Bronchial smooth muscle cell (primary cell): ENCODE results near the gene DNAJC22. TPM values are rescaled to one million over a fixed set of nuclear protein-coding genes. Genes with fewer than 3 reads are reported as not detected.

Experiments used
- total RNA-seq: library from RNA; depleted of rRNA; stranded (reverse); fragments of >200 nt; gene quantifications from 2 replicates; pipeline ENCODE4 v1.2.1, GENCODE V29; 2014

DNAJC22 gene
- total RNA-seq, result 0.43 and 7.9 TPM in 2 replicates

DNA sequence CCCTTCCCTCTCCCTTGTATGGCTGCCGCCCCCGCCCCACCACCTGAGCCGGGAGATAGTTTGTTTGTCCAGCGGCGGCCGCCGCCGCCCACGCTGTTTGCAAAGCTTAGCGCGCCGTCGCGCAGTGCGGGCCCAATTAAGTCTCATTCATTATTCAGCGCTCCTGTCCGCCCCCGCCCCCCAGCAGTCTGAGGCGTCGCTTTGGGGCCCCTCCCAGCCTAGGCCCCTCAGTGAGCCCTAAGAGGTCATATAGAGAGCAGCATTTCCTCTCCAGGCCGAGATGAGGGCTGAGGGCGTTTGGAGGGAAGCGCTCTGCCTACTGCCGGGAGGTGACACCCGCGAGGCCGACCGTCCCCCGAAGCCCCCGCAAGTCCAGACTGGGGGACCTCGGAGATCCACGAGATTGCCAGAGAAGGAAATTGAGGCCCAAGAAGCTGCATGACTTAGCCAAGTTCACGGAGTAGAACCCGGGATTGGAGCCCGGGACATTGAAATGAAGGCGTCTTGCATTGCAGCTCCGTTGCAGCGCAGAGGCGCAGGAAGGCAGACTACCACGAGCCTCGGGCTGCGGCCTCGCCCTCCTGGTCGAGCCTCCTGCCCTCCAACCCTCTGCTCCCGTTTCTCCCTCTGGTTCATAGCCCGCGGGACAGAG lies at the start of gene DNAJC22:
DNAJC22 (plus strand) TSS at position 230 of the 652 bp plus-strand sequence. CDS start 1,985 bp downstream, outside the sequence.

DNA sequence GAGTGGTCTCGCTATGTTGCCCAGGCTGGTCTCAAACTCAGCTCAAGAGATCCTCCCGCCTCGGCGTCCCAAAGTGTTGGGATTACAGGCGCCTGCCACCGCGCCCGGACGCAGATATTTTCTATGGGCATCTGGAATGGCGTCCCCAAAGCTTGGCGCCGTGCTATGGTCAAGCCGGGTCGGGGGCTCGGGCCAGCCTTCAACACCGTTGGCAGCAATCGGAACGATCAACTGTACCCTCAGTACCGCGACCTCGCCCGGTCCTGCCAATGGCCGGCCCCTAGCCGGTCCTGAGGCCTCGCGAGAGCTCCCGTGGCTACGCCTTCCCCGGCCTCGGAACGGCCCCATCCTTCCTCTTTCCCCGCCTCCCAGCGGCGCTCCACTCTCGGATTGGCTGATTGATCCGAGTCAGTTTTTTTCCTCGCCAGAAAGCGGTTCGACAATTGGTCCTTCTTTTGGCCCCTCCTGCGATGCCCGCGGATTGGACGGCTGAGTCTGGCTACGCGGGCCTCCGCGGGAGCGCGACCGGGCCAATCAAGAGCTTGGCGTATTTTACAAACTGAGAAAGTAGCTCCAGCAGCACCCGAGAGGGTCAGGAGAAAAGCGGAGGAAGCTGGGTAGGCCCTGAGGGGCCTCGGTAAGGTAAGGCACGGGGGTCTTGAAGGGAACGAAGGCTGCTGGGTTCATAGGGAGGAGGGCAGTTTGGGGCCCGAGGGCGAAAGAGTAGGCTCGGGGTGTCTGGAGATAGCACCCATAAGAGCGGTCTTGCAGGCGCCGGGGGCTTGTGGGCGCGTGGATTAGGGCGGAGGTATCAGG lies 23.8 kb upstream of the DNAJC22 start, which contains the start of gene TROAP:
TROAP (plus strand) TSS at position 548 of the 816 bp plus-strand sequence. CDS start 354 bp downstream, outside the sequence.

DNA sequence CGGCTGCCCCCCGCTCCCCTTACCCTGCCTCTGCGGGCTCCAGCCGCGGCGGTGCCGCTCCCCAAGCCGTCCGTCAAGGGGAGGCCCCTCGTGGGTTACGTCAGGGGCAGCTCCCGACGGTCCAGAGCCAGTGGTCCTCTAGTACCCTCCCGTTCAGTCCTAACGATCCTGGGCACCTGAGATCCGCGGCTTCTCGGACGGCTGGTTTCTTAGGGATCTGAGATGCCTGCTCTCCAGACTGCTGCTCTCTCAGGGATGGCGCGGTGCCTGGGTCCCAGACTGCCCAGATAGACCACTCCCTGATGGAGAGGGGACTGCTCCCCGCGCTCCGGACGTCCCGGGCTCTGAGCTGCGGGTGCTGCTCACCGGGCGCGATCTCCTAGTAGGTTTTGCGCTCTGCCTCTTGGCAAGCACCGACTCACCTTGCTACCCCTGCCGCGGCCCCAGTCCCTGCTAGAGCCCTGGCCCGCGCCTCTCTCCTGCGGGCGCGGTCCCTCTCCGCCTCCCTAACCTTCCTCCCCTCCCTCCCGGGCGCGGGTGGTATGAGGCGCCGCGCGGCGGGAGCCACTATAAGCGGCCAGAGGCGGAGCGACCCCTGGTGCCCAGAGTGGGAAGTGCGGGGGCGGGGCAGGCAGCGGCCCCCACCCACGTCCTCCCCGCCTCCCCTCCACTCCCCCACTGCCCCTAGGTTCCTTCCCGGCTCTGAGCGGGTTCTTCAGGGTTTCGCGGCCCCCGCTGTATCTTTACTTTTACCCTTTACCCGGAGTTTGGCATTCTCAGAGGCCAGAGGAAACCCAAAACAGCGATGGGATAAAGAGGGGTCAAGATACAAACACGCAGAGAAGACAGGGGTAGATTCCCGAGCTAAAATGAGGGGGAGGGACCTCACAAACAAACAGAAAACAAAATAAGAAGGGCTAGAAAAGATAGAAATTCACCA lies 9.8 kb upstream of the DNAJC22 start, which contains the start of gene C1QL4:
C1QL4 (minus strand) TSS at position 544 of the 940 bp plus-strand sequence. CDS start 711 bp downstream, outside the sequence.

DNA sequence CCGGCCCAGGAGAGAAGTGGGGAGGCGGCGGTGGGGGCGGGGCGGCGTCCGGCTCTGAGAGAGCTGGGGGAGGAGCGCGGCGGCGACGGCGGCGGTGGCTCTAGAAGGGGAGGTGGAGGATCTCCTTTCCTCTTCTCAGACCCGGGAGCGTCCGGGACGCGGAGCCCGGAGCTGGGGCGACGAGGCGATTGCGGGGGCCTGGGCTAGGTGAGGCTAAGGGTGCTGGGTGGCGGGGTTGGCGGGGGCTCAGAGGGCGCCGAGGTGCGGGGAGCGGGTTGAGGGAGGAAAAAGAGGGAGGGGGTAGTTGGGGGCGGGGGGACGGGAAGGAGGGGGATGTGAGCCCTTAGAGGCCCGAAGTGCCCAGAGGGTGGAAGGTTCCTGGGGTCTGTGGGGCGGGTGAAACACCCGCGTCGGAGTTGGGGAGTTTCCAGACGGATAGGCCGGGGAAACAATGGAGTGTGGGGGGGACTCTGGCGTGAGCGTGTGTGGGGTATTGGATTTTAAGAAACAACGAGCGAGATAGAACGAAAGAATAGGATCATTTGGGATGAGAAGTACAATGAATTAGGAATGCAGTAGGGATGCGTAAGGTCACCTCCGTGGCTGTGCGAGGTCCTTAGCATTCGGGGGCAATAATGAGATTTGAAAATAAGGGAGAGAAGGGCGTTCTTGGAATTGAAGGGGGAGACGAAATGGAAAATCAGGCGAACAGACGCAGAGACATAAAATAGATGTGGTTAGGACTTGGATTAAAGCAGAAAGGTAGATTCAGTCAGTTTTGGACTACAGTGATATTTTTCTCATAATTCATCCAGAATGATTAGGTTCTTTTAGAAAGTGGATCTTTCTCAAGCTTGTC lies 20.9 kb downstream of the DNAJC22 start, which contains the start of gene SPATS2:
SPATS2 (plus strand) TSS at position 82 of the 859 bp plus-strand sequence. CDS start 93,551 bp downstream, outside the sequence.

Other genes starting within 250 kb of the DNAJC22 start
- gene LMBR1L, start 236.0 kb upstream of the DNAJC22 start, total RNA-seq, result 60.2 and 61.0 TPM in 2 replicates
- gene TUBA1B, start 215.5 kb upstream of the DNAJC22 start, total RNA-seq, result 573 and 797 TPM in 2 replicates
- 861 and 1,359 TPM in 2 replicates for gene TUBA1A, start 157.8 kb upstream of the DNAJC22 start, total RNA-seq
- gene TUBA1C, start 81.8 kb upstream of the DNAJC22 start, total RNA-seq, result 99.6 and 124 TPM in 2 replicates
- gene PRPH, start 51.7 kb upstream of the DNAJC22 start, total RNA-seq, result 0.95 and 1.4 TPM in 2 replicates
- 1.0 and 4.7 TPM in 2 replicates for gene TROAP, start 23.6 kb upstream of the DNAJC22 start, total RNA-seq
- 0.09 and 0.63 TPM in 2 replicates for gene C1QL4, start 9.7 kb upstream of the DNAJC22 start, total RNA-seq
- 27.0 and 40.5 TPM in 2 replicates for gene SPATS2, start 20.6 kb downstream of the DNAJC22 start, total RNA-seq
- gene KCNH3, start 192.1 kb downstream of the DNAJC22 start, total RNA-seq, result 0.32 and 0.52 TPM in 2 replicates
- 45.9 and 55.4 TPM in 2 replicates for gene MCRS1, start 221.3 kb downstream of the DNAJC22 start, total RNA-seq